ENCODE measurements around the gene C5orf24.

- no peak for TF ChIP-seq REST (tag by site-specific recombination; IDR thresholded peaks at IDR 0.05)
- no peak for TF ChIP-seq YY1 (tag by site-specific recombination; IDR thresholded peaks at IDR 0.05)
- TF ChIP-seq ZNF610 (tag by site-specific recombination; IDR thresholded peaks at IDR 0.05; ENCODE audit: borderline replicate concordance) = no peak
- no peak for TF ChIP-seq CTCF (tag by site-specific recombination; IDR thresholded peaks at IDR 0.05)
- no peak for TF ChIP-seq ZNF138 (tag by site-specific recombination; IDR thresholded peaks at IDR 0.05; ENCODE audit: borderline replicate concordance)
- TF ChIP-seq, protein P1, sequence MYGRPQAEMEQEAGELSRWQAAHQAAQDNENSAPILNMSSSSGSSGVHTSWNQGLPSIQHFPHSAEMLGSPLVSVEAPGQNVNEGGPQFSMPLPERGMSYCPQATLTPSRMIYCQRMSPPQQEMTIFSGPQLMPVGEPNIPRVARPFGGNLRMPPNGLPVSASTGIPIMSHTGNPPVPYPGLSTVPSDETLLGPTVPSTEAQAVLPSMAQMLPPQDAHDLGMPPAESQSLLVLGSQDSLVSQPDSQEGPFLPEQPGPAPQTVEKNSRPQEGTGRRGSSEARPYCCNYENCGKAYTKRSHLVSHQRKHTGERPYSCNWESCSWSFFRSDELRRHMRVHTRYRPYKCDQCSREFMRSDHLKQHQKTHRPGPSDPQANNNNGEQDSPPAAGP (tag by site-specific recombination; IDR thresholded peaks at IDR 0.05) = no peak
- no peak for TF ChIP-seq ZNF600 (tag by site-specific recombination; IDR thresholded peaks at IDR 0.05)
Measured at GRCh38 chr5:134819407-134819963, 26.3 kb upstream of the C5orf24 start.
